GM19351 (cell line): ENCODE results near the gene INSC.
A peak's percentile ranks its signal among the peaks of the same experiment; 100 is the strongest.

Source experiments
- ATAC-seq: cut with Tn5 transposase; IDR thresholded peaks from one replicate; pipeline ENCODE4 v1.9.1; 2021; ENCODE audit warnings: mild to moderate bottlenecking, moderate library complexity; ENCODE audit not compliant: unreplicated experiment

INSC gene

GRCh38 chr11:15213471-15214231 is 98.9 kb downstream of the INSC start:
- ATAC-seq: no peak

DNA sequence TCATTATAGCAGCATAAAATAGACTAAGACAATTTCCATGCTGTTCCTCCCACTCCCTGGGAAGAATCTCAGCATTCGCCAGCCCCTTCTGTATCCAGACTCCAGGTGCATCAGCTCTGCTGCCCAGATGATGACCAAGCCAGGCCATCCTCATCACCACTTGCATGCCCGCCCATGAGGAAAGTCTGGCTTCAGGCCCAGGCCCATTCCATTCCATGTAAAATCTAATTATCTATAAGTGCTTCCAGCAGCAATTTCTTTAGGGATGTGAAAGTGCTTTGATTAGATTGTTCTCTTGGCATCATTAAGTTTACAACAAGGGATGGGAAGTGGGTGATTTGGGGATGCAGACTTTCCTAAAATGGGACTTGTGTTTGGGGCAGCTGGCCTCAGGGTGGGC is 100.3 kb downstream of the INSC start:
- no peak for ATAC-seq

DNA sequence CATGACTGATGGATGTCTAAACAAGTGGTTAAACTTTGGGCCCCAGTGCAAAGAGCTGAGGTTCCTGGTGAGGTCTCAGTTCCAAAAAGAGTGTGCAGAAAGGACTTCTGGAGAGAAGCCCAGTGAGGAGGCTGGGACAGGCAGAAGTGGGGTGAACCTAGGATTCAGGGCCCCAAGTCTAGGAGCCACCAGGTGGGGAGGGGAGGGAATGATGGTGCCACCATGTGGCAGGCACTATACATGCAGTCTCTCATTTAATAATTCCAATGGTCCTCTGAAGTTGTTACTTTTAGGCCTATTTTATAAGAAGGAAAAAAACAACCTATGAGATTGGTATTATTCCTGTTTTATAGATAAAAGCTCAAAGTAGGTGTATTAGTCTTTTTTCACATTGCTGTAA is 102.0 kb downstream of the INSC start:
- ATAC-seq: peak; percentile 84

DNA sequence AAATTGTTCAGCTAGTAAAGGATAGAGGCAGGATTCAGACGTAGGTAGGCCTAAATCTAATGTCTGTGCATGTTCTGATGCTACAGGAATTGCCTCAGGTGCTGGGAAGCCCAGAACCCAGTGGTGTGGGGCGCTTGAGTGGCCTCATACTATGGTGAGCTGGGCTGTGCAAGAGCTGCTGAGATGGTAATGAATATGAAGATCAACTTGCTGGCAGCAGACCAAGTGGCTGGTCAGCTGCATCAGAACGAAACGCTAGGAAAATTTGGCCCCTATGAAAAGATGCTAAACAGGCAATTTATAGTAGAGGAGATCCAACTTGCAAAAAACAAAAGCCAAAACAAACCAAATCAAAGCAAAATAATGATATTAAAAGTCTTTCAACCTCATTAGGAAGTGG is 102.7 kb downstream of the INSC start:
- ATAC-seq: no peak

DNA sequence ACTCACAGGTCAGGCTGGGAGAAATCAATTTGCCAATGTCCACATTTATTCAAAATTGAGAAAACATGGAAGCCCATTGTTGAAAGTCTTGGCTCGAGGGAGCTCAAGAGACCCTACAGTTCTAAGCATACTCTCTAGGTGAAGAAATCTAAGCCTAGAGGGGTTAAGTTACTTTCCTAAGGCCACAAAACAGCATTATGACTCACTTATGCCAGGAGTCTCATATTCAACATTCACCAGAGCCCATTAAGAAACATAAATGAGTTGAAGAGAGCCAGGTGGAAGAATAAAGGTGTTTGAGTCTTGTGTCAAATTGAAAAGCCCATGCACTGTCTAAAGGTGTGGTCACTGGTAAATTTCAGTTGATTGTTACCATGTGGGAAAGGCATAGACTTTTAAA is 108.1 kb downstream of the INSC start:
- no peak for ATAC-seq

GRCh38 chr11:15223318-15223717 is 108.6 kb downstream of the INSC start:
- no peak for ATAC-seq

GRCh38 chr11:15224466-15224865 is 109.7 kb downstream of the INSC start:
- no peak for ATAC-seq

- no peak for ATAC-seq
These were observed 112.3 kb downstream of the INSC start for GRCh38 chr11:15227011-15227410.

- ATAC-seq: no peak
These were observed 113.7 kb downstream of the INSC start for GRCh38 chr11:15228331-15228849.

DNA sequence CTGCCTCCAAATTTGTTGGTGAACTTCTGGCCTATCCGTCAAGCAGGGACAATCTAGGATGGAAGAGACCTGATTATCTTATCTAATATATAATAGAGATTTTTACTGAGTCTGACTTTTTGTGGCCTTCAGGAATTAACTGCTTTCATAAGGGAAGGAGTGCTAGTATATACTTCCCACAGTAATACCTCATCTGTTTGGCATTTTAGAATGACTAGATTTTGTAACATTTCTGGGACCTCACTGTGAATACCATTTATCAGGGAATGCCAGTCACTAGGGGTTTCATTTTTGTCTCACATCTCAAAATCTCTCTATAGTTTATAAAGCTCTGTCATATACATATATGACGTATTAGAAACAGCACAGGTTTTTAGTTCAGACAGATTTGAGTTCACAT is 114.3 kb downstream of the INSC start:
- no peak for ATAC-seq

DNA sequence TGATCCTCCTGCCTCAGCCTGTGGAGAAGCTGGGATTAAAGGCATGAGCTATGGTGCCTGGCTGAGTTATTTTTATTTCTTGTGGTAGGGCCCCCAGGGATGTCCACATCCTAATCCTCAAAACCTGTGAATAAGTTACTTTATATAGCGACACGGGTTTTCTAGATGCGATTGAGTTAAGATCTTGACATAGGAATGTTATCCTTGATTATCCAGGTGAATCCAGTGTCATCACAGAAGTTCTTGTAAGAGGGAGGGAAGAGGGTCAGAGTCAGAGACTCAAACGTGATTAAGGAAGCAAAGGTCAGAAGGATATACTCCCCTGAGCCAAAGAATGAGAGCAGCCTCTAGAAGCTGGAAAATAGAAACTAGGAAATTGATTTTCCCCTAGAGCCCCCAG is 117.8 kb downstream of the INSC start:
- ATAC-seq: no peak

- ATAC-seq: no peak
These were observed 118.8 kb downstream of the INSC start for GRCh38 chr11:15233371-15234165.

GRCh38 chr11:15234796-15235195 is 120.1 kb downstream of the INSC start:
- no peak for ATAC-seq

GRCh38 chr11:15236559-15236958 is 121.8 kb downstream of the INSC start:
- ATAC-seq: no peak

DNA sequence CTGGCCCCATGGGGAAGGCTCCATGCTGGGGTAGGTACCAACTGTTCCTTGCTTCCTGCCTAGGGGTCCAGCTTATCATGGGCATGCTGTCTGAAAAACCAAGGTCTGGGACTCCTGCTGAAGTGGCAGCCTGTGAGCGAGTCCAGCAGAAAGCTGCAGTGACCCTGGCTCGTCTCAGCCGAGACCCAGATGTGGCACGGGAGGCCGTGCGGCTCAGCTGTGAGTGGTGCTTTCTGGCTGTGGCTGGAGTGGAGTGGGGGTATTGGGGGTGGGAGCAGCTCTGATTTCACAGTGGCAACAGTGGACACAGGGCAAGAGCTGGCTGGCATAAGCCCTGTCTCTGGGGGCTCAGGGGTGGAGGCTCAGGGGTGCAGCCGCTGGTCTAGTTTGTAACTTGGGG is 124.1 kb downstream of the INSC start:
- ATAC-seq: no peak

DNA sequence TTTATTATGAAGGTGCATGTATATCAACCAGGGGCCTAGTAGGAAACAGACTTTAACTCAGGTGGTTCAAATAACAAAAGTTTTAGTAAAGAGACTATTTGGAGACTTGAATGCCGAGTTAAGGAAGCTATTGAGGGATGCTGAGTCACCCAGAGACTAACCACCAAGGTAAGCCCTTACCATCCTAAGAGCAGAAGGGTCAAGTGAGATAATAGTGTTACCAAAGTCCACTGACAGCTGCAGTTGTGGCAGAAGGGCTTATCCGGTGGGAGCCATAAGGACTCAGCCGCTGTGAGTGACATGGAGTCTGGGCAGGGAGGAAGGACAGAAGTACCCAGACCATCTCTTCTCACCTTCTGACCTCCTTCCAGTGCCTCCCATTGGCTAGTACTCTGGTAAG is 134.0 kb downstream of the INSC start:
- no peak for ATAC-seq

GRCh38 chr11:15258433-15259165 is 143.9 kb downstream of the INSC start:
- ATAC-seq: no peak

DNA sequence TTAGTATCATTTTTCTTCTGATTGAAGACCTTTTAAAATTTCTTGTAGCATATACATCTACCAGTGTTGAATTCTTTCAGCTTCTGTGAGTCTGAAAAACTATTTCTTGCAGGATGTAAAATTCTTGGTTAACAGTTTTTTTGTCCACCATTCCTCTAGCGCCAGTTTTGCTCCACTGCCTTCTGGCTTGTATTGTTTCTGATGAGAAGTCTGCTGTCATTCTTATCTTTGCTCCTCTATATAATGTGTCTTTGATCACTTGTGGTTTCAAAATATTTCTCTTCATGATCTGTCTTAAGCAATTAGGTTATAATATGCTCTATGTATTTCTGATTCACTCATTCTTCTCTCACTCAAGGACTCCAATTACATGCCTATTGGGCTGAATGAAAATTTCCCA is 152.3 kb downstream of the INSC start:
- ATAC-seq: no peak

- ATAC-seq: no peak
These were observed 153.9 kb downstream of the INSC start for GRCh38 chr11:15268598-15268997.

GRCh38 chr11:15275141-15275540 is 160.4 kb downstream of the INSC start:
- ATAC-seq: no peak

DNA sequence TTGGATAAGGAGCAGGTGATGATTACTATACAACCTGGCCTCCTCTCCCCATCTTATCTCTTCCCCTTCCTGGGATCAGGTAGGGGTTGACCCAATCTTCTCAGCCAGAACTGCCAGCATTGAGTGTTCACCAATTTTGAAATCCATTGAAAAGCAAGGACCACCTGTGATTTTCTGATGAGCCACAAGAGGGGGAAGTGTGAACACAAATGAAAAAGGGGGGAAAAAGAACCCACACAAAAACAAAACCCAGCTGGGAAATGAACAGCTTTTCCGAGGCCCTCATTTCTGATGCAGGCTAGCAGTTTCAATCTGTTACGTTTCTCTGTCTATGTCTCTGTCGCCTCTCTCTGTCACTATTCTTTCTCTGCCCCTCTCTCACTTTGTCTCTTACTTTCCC is 161.9 kb downstream of the INSC start:
- no peak for ATAC-seq

DNA sequence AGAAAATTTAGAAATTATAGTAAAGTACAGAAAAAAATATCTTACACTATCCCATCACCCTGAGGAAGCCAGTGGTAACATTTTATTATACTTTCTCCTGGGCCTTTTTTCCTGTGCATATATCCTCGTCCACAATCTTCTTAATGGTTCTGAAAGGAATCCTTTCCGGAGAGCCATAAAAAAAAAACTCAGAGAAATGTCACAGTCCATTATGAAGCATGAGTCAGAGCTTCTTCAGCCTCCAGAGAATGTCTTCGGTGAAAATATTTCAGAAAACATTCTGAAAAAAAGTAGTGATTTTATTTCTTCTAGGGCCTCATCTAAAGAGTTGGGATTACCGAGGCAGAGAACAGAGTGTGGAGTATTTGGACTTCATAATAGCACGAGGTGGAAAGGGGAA is 163.4 kb downstream of the INSC start:
- no peak for ATAC-seq
